Hippocampal formation (tissue), 2 donors: ENCODE data around the gene CMSS1.

Experiments
- DNase-seq, 2 donors: peaks; one replicate each; lab custom pipeline; 2025; lab: John Stamatoyannopoulos, UW

The CMSS1 gene

GRCh38 chr3:99990179-99990578 is 172.5 kb downstream of the CMSS1 start:
- DNase-seq = no peak

- no peak for DNase-seq
Observed at GRCh38 chr3:99997293-99997692, 179.6 kb downstream of the CMSS1 start.

GRCh38 chr3:99999536-99999935 is 181.9 kb downstream of the CMSS1 start:
- no peak for DNase-seq

GRCh38 chr3:100001083-100001482 is 183.4 kb downstream of the CMSS1 start:
- no peak for DNase-seq

GRCh38 chr3:100001526-100002270 is 184.0 kb downstream of the CMSS1 start:
- DNase-seq = no peak

GRCh38 chr3:100002599-100003350 is 185.1 kb downstream of the CMSS1 start:
- DNase-seq = no peak

- no peak for DNase-seq
Observed at GRCh38 chr3:100003609-100004503, 186.2 kb downstream of the CMSS1 start.

GRCh38 chr3:100004931-100005330 is 187.3 kb downstream of the CMSS1 start:
- no peak for DNase-seq

GRCh38 chr3:100005665-100006393 is 188.2 kb downstream of the CMSS1 start:
- DNase-seq = no peak

- no peak for DNase-seq
Observed at GRCh38 chr3:100006570-100007271, 189.1 kb downstream of the CMSS1 start.

- DNase-seq = no peak
Observed at GRCh38 chr3:100007313-100007712, 189.7 kb downstream of the CMSS1 start.

- DNase-seq = no peak
Observed at GRCh38 chr3:100008081-100008698, 190.5 kb downstream of the CMSS1 start.

GRCh38 chr3:100009276-100010086 is 191.8 kb downstream of the CMSS1 start:
- DNase-seq = no peak

- no peak for DNase-seq
Observed at GRCh38 chr3:100010087-100010417, 192.4 kb downstream of the CMSS1 start.

GRCh38 chr3:100018806-100019205 is 201.1 kb downstream of the CMSS1 start:
- no peak for DNase-seq

- DNase-seq = no peak
Observed at GRCh38 chr3:100019719-100020118, 202.1 kb downstream of the CMSS1 start.

- no peak for DNase-seq
Observed at GRCh38 chr3:100020876-100021644, 203.4 kb downstream of the CMSS1 start.

GRCh38 chr3:100022506-100022905 is 204.8 kb downstream of the CMSS1 start:
- DNase-seq = no peak

GRCh38 chr3:100023150-100023549 is 205.5 kb downstream of the CMSS1 start:
- no peak for DNase-seq
